GM19193 (cell line): ENCODE results near the gene LAMC2.

Experiments
- POLR2A ChIP-seq: IDR thresholded peaks from 4 replicates; pipeline ENCODE4 v1.6.1; 2011; ENCODE audit not compliant: insufficient read depth, insufficient read length; ENCODE audit errors: extremely low read depth

LAMC2 gene

GRCh38 chr1:183185941-183186490 is at the start of gene LAMC2:
Gene LAMC2, plus strand, starts transcription at chr1:183186264. Its CDS starts 89 bp downstream, at chr1:183186353.
- no peak for TF ChIP-seq POLR2A

GRCh38 chr1:183137782-183138181 is 48.3 kb upstream of the LAMC2 start:
- TF ChIP-seq POLR2A = no peak

GRCh38 chr1:183138301-183138700 is 47.8 kb upstream of the LAMC2 start:
- no peak for TF ChIP-seq POLR2A

- TF ChIP-seq POLR2A = no peak
Observed at GRCh38 chr1:183139281-183139942, 46.7 kb upstream of the LAMC2 start.

GRCh38 chr1:183140633-183141032 is 45.4 kb upstream of the LAMC2 start:
- no peak for TF ChIP-seq POLR2A

GRCh38 chr1:183142171-183142570 is 43.9 kb upstream of the LAMC2 start:
- TF ChIP-seq POLR2A = no peak

GRCh38 chr1:183143576-183144315 is 42.3 kb upstream of the LAMC2 start:
- no peak for TF ChIP-seq POLR2A

GRCh38 chr1:183144752-183145151 is 41.3 kb upstream of the LAMC2 start:
- TF ChIP-seq POLR2A = no peak

GRCh38 chr1:183147735-183148134 is 38.3 kb upstream of the LAMC2 start:
- no peak for TF ChIP-seq POLR2A

GRCh38 chr1:183148599-183148998 is 37.5 kb upstream of the LAMC2 start:
- TF ChIP-seq POLR2A = no peak

- TF ChIP-seq POLR2A = no peak
Observed at GRCh38 chr1:183149273-183149672, 36.8 kb upstream of the LAMC2 start.

GRCh38 chr1:183150445-183150844 is 35.6 kb upstream of the LAMC2 start:
- TF ChIP-seq POLR2A = no peak

- TF ChIP-seq POLR2A = no peak
Observed at GRCh38 chr1:183152180-183152579, 33.9 kb upstream of the LAMC2 start.

- no peak for TF ChIP-seq POLR2A
Observed at GRCh38 chr1:183155939-183156338, 30.1 kb upstream of the LAMC2 start.

GRCh38 chr1:183159960-183160359 is 26.1 kb upstream of the LAMC2 start:
- no peak for TF ChIP-seq POLR2A

- no peak for TF ChIP-seq POLR2A
Observed at GRCh38 chr1:183161391-183161790, 24.7 kb upstream of the LAMC2 start.

- TF ChIP-seq POLR2A = no peak
Observed at GRCh38 chr1:183163316-183163715, 22.7 kb upstream of the LAMC2 start.

- TF ChIP-seq POLR2A = no peak
Observed at GRCh38 chr1:183164340-183164739, 21.7 kb upstream of the LAMC2 start.
